ENCODE measurements around the gene TICAM2.

DNA sequence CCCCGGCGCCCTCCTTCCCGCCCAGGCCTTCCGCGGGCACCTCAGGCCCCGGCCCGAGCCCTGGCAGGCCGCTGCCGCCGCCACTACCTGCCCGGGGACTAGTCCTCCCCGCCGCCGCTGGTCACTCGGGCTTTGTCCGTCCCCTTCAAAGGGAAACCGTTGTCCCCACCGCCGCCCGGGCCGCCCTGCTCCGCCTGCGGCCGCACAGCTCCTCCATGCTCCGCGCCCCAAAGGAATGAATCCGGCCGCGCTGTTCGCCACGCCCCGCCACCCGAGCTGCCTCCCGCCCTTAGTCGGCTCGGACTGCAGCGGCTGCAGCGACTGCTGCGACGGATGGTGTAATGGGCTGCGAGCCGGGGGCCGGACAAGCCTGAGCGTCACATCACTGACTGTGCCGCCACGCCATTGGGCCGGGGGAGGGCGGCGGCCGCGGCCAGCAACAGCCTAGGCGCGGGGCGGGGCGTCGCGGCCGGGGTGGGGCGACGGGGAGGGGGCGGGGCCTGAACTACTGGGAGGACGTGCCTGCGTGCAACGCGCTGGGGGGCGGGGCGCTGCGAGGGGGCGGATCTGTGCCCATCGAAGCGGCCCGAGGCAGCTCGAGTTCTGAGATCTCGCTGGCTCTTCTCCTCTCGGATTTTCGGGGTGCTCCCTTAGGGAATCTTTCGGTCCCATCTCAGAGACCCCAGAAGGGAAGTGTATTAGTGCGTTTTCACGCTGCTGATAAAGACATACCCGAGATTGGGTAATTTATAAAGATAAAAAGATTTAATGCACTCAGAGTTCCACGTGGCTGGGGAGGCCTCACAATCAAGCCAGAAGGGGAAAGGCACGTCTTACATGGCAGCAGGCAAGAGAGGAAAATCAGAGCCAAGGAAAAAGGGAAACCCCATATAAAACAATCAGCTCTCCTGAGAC is 57.6 kb downstream of the TICAM2 start, which contains the start of gene FEM1C:
- TF ChIP-seq, protein P1, sequence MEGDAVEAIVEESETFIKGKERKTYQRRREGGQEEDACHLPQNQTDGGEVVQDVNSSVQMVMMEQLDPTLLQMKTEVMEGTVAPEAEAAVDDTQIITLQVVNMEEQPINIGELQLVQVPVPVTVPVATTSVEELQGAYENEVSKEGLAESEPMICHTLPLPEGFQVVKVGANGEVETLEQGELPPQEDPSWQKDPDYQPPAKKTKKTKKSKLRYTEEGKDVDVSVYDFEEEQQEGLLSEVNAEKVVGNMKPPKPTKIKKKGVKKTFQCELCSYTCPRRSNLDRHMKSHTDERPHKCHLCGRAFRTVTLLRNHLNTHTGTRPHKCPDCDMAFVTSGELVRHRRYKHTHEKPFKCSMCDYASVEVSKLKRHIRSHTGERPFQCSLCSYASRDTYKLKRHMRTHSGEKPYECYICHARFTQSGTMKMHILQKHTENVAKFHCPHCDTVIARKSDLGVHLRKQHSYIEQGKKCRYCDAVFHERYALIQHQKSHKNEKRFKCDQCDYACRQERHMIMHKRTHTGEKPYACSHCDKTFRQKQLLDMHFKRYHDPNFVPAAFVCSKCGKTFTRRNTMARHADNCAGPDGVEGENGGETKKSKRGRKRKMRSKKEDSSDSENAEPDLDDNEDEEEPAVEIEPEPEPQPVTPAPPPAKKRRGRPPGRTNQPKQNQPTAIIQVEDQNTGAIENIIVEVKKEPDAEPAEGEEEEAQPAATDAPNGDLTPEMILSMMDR (IDR thresholded peaks at IDR 0.05): no peak
- TF ChIP-seq ZNF232 (CRISPR knock-in tag; IDR thresholded peaks at IDR 0.05): peak; percentile 72; the same call in 1 of the 2 replicates
